HEK293 (cell line): ENCODE results near the gene CEBPZ.
A peak's percentile ranks its signal among the peaks of the same experiment; 100 is the strongest.

ENCODE experiments used
- IKZF3 ChIP-seq: fragments of 450-650 bp; IDR thresholded peaks from 2 replicates; pipeline ENCODE4 v1.5.0; 2018; ENCODE audit warnings: missing biosample characterization, mild to moderate bottlenecking, missing genetic modification characterization, moderate library complexity
- RBAK ChIP-seq: fragments of 450-650 bp; formaldehyde crosslinking; IDR thresholded peaks from 2 replicates; pipeline ENCODE4 v1.5.1; 2016; ENCODE audit warnings: missing biosample characterization, missing genetic modification characterization
- REPIN1 ChIP-seq: fragments of 450-650 bp; formaldehyde crosslinking; IDR thresholded peaks from 2 replicates; pipeline ENCODE4 v1.5.1; 2017; ENCODE audit warnings: missing biosample characterization, missing genetic modification characterization, low read depth
- SALL2 ChIP-seq: fragments of 450-650 bp; formaldehyde crosslinking; IDR thresholded peaks from 2 replicates; pipeline ENCODE4 v1.5.0; 2017; ENCODE audit warnings: missing biosample characterization, mild to moderate bottlenecking, missing genetic modification characterization, borderline replicate concordance
- SP3 ChIP-seq: fragments of 450-650 bp; formaldehyde crosslinking; IDR thresholded peaks from 2 replicates; pipeline ENCODE4 v1.5.1; 2016; ENCODE audit warnings: missing biosample characterization, missing genetic modification characterization
- TRIM28 ChIP-seq: IDR thresholded peaks from 2 replicates; pipeline ENCODE4 v1.6.1; 2011; ENCODE audit warnings: low read length, control low read depth, borderline replicate concordance
- ZNF132 ChIP-seq: fragments of 450-650 bp; formaldehyde crosslinking; IDR thresholded peaks from 2 replicates; pipeline ENCODE4 v1.5.1; 2017; ENCODE audit warnings: missing biosample characterization, missing genetic modification characterization, borderline replicate concordance
- ZNF16 ChIP-seq: fragments of 450-650 bp; formaldehyde crosslinking; IDR thresholded peaks from 2 replicates; pipeline ENCODE4 v1.5.1; 2016; ENCODE audit warnings: low read depth, missing biosample characterization, missing genetic modification characterization
- ZNF335 ChIP-seq: fragments of 450-650 bp; formaldehyde crosslinking; conservative IDR thresholded peaks from 2 replicates; pipeline ENCODE4 v1.5.1; 2016; ENCODE audit warnings: missing biosample characterization, missing genetic modification characterization
- ZNF391 ChIP-seq: fragments of 450-650 bp; formaldehyde crosslinking; IDR thresholded peaks from 2 replicates; pipeline ENCODE4 v1.5.1; 2016; ENCODE audit warnings: low read depth, missing biosample characterization, missing genetic modification characterization, borderline replicate concordance
- ZNF426 ChIP-seq: fragments of 450-650 bp; formaldehyde crosslinking; IDR thresholded peaks from 2 replicates; pipeline ENCODE4 v1.5.1; 2017; ENCODE audit warnings: missing biosample characterization, missing genetic modification characterization, mild to moderate bottlenecking, inconsistent platforms, moderate library complexity
- ZNF544 ChIP-seq: fragments of 450-650 bp; formaldehyde crosslinking; IDR thresholded peaks from 2 replicates; pipeline ENCODE4 v1.5.0; 2017; ENCODE audit warnings: missing biosample characterization, missing genetic modification characterization
- ZNF571 ChIP-seq: fragments of 450-650 bp; formaldehyde crosslinking; IDR thresholded peaks from 2 replicates; pipeline ENCODE4 v1.5.0; 2017; ENCODE audit warnings: missing biosample characterization, missing genetic modification characterization
- ZNF623 ChIP-seq: fragments of 450-650 bp; formaldehyde crosslinking; IDR thresholded peaks from 2 replicates; pipeline ENCODE4 v1.5.1; 2016; ENCODE audit warnings: missing biosample characterization, missing genetic modification characterization
- ZNF629 ChIP-seq: fragments of 450-650 bp; formaldehyde crosslinking; IDR thresholded peaks from 2 replicates; pipeline ENCODE4 v1.5.1; 2017; ENCODE audit warnings: missing biosample characterization, missing genetic modification characterization
- ZNF670 ChIP-seq: fragments of 450-650 bp; formaldehyde crosslinking; IDR thresholded peaks from 2 replicates; pipeline ENCODE4 v1.5.1; 2016; ENCODE audit warnings: missing biosample characterization, missing genetic modification characterization, low read depth
- ZNF677 ChIP-seq: fragments of 450-650 bp; IDR thresholded peaks from 2 replicates; pipeline ENCODE4 v1.5.0; 2018; ENCODE audit warnings: missing biosample characterization, mild to moderate bottlenecking, missing genetic modification characterization, moderate library complexity
- ZNF785 ChIP-seq: fragments of 450-650 bp; formaldehyde crosslinking; IDR thresholded peaks from 2 replicates; pipeline ENCODE4 v1.5.1; 2016; ENCODE audit warnings: missing biosample characterization, missing genetic modification characterization
- TF ChIP-seq, protein P1 (sequence below): fragments of 450-650 bp; formaldehyde crosslinking; IDR thresholded peaks from 2 replicates; pipeline ENCODE4 v1.5.1; 2016; ENCODE audit warnings: missing biosample characterization, missing genetic modification characterization, borderline replicate concordance
- TF ChIP-seq, protein P2 (sequence below): fragments of 450-650 bp; formaldehyde crosslinking; conservative IDR thresholded peaks from 2 replicates; pipeline ENCODE4 v1.5.1; 2016; ENCODE audit warnings: low read depth, missing biosample characterization, missing genetic modification characterization
- TF ChIP-seq, protein P3 (sequence below): fragments of 450-650 bp; formaldehyde crosslinking; IDR thresholded peaks from 2 replicates; pipeline ENCODE4 v1.5.1; 2016; ENCODE audit warnings: missing biosample characterization, missing genetic modification characterization
- TF ChIP-seq, protein P4 (sequence below): fragments of 450-650 bp; formaldehyde crosslinking; IDR thresholded peaks from 2 replicates; pipeline ENCODE4 v1.5.1; 2017; ENCODE audit warnings: missing biosample characterization, missing genetic modification characterization
- TF ChIP-seq, protein P5 (sequence below): fragments of 450-650 bp; formaldehyde crosslinking; IDR thresholded peaks from 2 replicates; pipeline ENCODE4 v1.5.1; 2016; ENCODE audit warnings: missing biosample characterization, missing genetic modification characterization, borderline replicate concordance
- TF ChIP-seq, protein P6 (sequence below): fragments of 450-650 bp; formaldehyde crosslinking; IDR thresholded peaks from 2 replicates; pipeline ENCODE4 v1.5.1; 2016; ENCODE audit warnings: missing biosample characterization, missing genetic modification characterization

The CEBPZ gene

DNA sequence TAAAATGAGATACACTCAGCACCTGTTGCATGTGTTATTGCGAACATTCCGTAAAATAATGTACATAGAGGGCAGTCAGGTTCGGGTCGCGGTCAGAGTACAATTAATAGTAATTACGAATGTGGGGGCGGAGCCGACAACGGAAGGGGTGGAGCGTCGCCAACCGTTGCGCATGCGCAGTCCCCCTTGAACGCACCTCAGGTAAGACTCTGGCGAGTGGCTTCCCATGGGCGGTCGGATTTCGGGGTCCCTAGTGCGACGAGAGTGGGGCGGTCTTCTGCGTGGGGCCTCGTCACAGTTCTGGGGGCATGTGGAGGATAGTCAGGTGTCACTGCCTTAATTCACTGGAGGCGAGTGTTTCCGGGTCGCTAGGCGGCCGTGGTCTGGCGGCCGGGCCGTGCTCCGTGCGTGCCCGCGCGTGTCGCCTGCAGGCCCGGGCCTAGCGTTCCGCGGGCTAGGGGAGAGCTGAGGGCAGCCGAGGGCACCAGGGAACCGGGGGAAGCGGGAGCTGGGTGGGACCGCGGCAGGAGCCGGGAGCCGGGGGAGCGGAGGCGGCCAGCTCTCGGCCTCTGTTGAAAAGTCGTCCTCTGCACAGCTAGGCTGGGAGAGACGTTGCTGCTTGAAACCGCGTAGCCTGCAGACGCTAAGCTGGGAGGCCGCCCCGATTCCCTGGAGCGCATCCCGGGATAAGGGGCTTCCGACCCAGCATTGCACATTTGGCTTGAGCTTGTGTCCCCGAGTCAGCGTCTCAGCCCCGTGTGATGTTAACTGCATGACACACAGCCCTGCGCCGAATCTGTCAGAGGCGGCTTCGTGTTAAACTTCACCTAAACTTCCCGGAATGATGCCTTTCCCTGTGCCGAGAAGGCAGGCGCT lies 34.8 kb downstream of the CEBPZ start, which contains the start of gene CEBPZOS (continued):
- no peak for TF ChIP-seq ZNF544
- peak; percentile 37; the same call in 1 of the 2 replicates for TF ChIP-seq TRIM28
- no peak for TF ChIP-seq ZNF571 (tag by site-specific recombination)
- peak; percentile 49; the same call in 1 of the 2 replicates for TF ChIP-seq REPIN1 (tag by site-specific recombination)
- TF ChIP-seq ZNF16 = no peak
- TF ChIP-seq, protein P1, sequence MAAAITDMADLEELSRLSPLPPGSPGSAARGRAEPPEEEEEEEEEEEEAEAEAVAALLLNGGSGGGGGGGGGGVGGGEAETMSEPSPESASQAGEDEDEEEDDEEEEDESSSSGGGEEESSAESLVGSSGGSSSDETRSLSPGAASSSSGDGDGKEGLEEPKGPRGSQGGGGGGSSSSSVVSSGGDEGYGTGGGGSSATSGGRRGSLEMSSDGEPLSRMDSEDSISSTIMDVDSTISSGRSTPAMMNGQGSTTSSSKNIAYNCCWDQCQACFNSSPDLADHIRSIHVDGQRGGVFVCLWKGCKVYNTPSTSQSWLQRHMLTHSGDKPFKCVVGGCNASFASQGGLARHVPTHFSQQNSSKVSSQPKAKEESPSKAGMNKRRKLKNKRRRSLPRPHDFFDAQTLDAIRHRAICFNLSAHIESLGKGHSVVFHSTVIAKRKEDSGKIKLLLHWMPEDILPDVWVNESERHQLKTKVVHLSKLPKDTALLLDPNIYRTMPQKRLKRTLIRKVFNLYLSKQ (tag by site-specific recombination) = no peak
- no peak for TF ChIP-seq ZNF426
- TF ChIP-seq, protein P2, sequence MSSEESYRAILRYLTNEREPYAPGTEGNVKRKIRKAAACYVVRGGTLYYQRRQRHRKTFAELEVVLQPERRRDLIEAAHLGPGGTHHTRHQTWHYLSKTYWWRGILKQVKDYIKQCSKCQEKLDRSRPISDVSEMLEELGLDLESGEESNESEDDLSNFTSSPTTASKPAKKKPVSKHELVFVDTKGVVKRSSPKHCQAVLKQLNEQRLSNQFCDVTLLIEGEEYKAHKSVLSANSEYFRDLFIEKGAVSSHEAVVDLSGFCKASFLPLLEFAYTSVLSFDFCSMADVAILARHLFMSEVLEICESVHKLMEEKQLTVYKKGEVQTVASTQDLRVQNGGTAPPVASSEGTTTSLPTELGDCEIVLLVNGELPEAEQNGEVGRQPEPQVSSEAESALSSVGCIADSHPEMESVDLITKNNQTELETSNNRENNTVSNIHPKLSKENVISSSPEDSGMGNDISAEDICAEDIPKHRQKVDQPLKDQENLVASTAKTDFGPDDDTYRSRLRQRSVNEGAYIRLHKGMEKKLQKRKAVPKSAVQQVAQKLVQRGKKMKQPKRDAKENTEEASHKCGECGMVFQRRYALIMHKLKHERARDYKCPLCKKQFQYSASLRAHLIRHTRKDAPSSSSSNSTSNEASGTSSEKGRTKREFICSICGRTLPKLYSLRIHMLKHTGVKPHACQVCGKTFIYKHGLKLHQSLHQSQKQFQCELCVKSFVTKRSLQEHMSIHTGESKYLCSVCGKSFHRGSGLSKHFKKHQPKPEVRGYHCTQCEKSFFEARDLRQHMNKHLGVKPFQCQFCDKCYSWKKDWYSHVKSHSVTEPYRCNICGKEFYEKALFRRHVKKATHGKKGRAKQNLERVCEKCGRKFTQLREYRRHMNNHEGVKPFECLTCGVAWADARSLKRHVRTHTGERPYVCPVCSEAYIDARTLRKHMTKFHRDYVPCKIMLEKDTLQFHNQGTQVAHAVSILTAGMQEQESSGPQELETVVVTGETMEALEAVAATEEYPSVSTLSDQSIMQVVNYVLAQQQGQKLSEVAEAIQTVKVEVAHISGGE (tag by site-specific recombination) = peak; percentile 71; the same call in 1 of the 2 replicates
- peak; percentile 12; the same call in 1 of the 2 replicates for TF ChIP-seq ZNF391 (tag by site-specific recombination)
- TF ChIP-seq, protein P3, sequence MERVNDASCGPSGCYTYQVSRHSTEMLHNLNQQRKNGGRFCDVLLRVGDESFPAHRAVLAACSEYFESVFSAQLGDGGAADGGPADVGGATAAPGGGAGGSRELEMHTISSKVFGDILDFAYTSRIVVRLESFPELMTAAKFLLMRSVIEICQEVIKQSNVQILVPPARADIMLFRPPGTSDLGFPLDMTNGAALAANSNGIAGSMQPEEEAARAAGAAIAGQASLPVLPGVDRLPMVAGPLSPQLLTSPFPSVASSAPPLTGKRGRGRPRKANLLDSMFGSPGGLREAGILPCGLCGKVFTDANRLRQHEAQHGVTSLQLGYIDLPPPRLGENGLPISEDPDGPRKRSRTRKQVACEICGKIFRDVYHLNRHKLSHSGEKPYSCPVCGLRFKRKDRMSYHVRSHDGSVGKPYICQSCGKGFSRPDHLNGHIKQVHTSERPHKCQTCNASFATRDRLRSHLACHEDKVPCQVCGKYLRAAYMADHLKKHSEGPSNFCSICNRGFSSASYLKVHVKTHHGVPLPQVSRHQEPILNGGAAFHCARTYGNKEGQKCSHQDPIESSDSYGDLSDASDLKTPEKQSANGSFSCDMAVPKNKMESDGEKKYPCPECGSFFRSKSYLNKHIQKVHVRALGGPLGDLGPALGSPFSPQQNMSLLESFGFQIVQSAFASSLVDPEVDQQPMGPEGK (tag by site-specific recombination) = no peak
- no peak for TF ChIP-seq ZNF785
- no peak for TF ChIP-seq ZNF670 (tag by site-specific recombination)
- peak; percentile 81 for TF ChIP-seq ZNF335 (tag by site-specific recombination)
- no peak for TF ChIP-seq ZNF623 (tag by site-specific recombination)
- TF ChIP-seq ZNF132 (tag by site-specific recombination) = no peak
- TF ChIP-seq IKZF3 (tag by site-specific recombination) = peak; percentile 74; the same call in 1 of the 2 replicates
- TF ChIP-seq ZNF629 (tag by site-specific recombination) = peak; percentile 24; the same call in 1 of the 2 replicates
- no peak for TF ChIP-seq SALL2
- TF ChIP-seq, protein P4, sequence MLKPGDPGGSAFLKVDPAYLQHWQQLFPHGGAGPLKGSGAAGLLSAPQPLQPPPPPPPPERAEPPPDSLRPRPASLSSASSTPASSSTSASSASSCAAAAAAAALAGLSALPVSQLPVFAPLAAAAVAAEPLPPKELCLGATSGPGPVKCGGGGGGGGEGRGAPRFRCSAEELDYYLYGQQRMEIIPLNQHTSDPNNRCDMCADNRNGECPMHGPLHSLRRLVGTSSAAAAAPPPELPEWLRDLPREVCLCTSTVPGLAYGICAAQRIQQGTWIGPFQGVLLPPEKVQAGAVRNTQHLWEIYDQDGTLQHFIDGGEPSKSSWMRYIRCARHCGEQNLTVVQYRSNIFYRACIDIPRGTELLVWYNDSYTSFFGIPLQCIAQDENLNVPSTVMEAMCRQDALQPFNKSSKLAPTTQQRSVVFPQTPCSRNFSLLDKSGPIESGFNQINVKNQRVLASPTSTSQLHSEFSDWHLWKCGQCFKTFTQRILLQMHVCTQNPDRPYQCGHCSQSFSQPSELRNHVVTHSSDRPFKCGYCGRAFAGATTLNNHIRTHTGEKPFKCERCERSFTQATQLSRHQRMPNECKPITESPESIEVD (tag by site-specific recombination) = no peak
- TF ChIP-seq, protein P5, sequence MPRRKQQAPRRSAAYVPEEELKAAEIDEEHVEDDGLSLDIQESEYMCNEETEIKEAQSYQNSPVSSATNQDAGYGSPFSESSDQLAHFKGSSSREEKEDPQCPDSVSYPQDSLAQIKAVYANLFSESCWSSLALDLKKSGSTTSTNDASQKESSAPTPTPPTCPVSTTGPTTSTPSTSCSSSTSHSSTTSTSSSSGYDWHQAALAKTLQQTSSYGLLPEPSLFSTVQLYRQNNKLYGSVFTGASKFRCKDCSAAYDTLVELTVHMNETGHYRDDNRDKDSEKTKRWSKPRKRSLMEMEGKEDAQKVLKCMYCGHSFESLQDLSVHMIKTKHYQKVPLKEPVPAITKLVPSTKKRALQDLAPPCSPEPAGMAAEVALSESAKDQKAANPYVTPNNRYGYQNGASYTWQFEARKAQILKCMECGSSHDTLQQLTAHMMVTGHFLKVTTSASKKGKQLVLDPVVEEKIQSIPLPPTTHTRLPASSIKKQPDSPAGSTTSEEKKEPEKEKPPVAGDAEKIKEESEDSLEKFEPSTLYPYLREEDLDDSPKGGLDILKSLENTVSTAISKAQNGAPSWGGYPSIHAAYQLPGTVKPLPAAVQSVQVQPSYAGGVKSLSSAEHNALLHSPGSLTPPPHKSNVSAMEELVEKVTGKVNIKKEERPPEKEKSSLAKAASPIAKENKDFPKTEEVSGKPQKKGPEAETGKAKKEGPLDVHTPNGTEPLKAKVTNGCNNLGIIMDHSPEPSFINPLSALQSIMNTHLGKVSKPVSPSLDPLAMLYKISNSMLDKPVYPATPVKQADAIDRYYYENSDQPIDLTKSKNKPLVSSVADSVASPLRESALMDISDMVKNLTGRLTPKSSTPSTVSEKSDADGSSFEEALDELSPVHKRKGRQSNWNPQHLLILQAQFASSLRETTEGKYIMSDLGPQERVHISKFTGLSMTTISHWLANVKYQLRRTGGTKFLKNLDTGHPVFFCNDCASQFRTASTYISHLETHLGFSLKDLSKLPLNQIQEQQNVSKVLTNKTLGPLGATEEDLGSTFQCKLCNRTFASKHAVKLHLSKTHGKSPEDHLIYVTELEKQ (tag by site-specific recombination) = no peak
- TF ChIP-seq SP3 (tag by site-specific recombination) = peak; percentile 79
- TF ChIP-seq RBAK = no peak
- no peak for TF ChIP-seq ZNF677
- TF ChIP-seq, protein P6, sequence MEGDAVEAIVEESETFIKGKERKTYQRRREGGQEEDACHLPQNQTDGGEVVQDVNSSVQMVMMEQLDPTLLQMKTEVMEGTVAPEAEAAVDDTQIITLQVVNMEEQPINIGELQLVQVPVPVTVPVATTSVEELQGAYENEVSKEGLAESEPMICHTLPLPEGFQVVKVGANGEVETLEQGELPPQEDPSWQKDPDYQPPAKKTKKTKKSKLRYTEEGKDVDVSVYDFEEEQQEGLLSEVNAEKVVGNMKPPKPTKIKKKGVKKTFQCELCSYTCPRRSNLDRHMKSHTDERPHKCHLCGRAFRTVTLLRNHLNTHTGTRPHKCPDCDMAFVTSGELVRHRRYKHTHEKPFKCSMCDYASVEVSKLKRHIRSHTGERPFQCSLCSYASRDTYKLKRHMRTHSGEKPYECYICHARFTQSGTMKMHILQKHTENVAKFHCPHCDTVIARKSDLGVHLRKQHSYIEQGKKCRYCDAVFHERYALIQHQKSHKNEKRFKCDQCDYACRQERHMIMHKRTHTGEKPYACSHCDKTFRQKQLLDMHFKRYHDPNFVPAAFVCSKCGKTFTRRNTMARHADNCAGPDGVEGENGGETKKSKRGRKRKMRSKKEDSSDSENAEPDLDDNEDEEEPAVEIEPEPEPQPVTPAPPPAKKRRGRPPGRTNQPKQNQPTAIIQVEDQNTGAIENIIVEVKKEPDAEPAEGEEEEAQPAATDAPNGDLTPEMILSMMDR = peak; percentile 65
